Stomach smooth muscle (tissue), 2 donors: Measurements from ENCODE around the gene PPP4R3B.
"Not testable (repeated sequence)": the region's sequence is repeated elsewhere in the genome, so short reads cannot be mapped to it uniquely, and the experiment has no call there.

Experiments used
- H3K27ac ChIP-seq: one replicate; pipeline ENCODE4 v1.7.0; 2013; ENCODE audit warnings: mild to moderate bottlenecking, low read length, inconsistent platforms
- H3K27me3 ChIP-seq, 2 donors: one replicate each; pipeline ENCODE4 v1.7.0; 2013; ENCODE audit warnings: low read length in 2 of 2; ENCODE audit not compliant: insufficient read depth in 2 of 2, control insufficient read depth in 1 of 2
- H3K36me3 ChIP-seq, 2 donors: one replicate each; pipeline ENCODE4 v1.7.0; 2013; ENCODE audit warnings: low read length in 2 of 2; ENCODE audit not compliant: control insufficient read depth in 2 of 2, insufficient read depth in 2 of 2
- H3K4me1 ChIP-seq: one replicate; pipeline ENCODE4 v1.7.0; 2013; ENCODE audit warnings: low read length; ENCODE audit not compliant: control insufficient read depth, insufficient read depth
- H3K4me3 ChIP-seq, 2 donors: one replicate each; pipeline ENCODE4 v1.7.0; 2013; ENCODE audit warnings: low read length in 2 of 2
- H3K9ac ChIP-seq, 2 donors: one replicate each; pipeline ENCODE4 v1.7.0; 2013; ENCODE audit warnings: low read length in 2 of 2, mild to moderate bottlenecking in 1 of 2
- H3K9me3 ChIP-seq, 2 donors: one replicate each; pipeline ENCODE4 v1.7.0; 2013; ENCODE audit warnings: low read length in 2 of 2; ENCODE audit not compliant: control insufficient read depth in 2 of 2
- donor health status: healthy.
- donor health status: Pancreatic carcinoma.

Gene PPP4R3B

DNA sequence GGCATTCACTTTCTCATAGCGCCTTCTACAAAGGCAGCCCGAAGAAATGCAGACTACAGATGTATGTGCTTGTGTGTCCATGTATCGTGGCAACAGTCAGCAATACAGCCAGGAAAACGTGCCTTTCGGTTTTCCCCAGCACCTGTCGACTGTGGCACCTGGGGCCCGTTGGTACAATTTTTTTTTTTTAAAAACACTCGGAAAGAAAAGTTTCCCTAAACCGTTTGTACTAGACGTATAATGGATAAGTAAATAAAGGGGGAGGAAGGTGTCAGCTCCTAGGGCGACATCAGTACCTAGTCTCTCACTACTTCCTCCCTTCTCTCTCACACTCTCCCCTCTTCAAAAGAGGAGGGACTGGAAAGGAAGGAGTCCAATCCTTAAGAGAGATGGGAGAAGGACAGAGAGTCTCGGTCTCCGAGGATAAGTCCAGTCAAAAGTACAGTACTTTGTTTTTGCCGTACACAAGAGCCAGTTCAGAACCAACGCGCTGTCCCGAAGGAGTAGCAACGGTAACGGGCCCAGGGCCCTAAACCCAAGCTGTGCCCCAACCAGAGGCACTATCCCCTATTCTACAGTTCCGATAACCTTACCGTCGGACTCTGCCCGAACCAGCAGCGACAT, 759 bp downstream of the PPP4R3B start:
- peaks cover 7% of the 10 kb centered on the region in 2 donors for H3K36me3 ChIP-seq
- peak overlapping the region; percentile 98 for H3K27ac ChIP-seq
- H3K9ac ChIP-seq: peak overlapping the region; percentile 94 to 100
- no peaks in the 10 kb centered on the region for H3K9me3 ChIP-seq
- H3K4me3 ChIP-seq: peak overlapping the region; percentile 94 to 100
- H3K4me1 ChIP-seq: peaks cover 13% of the 10 kb centered on the region
- no peaks in the 10 kb centered on the region for H3K27me3 ChIP-seq

DNA sequence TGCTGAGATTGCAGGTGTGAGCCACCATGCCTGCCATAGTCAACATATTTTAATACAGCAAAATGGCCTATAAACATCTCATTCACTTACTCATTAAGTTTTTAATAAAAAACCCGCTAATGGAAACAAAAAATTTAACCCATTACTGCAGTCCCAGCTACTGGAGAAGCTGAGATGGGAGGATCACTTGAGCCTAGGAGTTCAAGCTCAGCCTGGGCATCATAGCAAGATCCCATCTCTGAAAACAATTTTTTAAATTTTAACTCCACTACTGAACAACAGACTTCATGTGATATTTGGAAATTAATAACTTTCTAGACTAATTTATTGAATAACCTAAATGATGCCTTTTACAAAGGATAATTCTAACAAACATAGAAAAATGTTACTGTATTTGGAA, 5.4 kb downstream of the PPP4R3B start:
- H3K9ac ChIP-seq: no peak overlapping the region
- no peaks in the 10 kb centered on the region for H3K9me3 ChIP-seq
- H3K27ac ChIP-seq: no peak overlapping the region
- H3K4me3 ChIP-seq: no peak overlapping the region
- peaks cover 10 to 13% of the 10 kb centered on the region in 2 donors for H3K36me3 ChIP-seq
- no peaks in the 10 kb centered on the region for H3K4me1 ChIP-seq
- no peaks in the 10 kb centered on the region for H3K27me3 ChIP-seq

DNA sequence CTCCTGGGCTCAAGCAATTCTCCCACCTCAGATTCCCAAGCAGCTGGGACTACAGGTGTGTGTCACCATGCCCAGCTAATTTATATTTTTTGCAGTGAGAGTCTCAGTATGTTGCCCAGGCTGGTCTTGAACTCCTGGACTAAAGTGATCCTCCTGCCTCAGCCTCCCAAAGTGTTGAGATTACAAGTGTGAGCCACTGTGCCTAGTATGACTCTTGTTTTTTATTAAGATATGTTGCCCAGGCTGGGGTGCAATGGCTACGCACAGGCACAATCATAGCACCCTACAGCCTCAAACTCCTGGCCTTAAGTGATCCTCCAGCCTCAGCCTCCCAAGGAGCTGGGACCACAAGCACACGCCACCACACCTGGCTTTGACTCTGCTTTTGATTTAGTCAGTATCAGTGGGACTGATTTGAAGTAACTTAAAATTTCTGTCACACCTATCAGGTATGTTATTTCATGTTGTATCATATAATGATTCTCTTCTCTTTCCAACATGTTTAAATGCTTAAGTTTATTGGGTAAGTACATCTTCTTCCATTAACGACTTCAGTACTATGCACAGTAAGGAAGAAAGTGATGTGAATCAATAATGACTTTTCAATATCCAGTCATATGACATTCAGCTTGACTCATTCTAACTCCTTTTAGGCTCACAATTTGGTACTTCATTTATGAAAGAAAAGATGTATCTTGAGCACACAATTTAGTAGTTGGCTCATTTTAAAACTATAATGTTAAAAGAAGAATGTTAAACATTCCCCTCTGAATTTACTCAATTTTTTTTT, 6.3 kb downstream of the PPP4R3B start:
- no peak overlapping the region for H3K27ac ChIP-seq
- H3K9me3 ChIP-seq: no peaks in the 10 kb centered on the region
- no peaks in the 10 kb centered on the region for H3K4me1 ChIP-seq
- H3K4me3 ChIP-seq: no peak overlapping the region
- H3K27me3 ChIP-seq: no peaks in the 10 kb centered on the region
- H3K36me3 ChIP-seq: peaks cover 8 to 13% of the 10 kb centered on the region in 2 donors
- H3K9ac ChIP-seq: no peak overlapping the region

DNA sequence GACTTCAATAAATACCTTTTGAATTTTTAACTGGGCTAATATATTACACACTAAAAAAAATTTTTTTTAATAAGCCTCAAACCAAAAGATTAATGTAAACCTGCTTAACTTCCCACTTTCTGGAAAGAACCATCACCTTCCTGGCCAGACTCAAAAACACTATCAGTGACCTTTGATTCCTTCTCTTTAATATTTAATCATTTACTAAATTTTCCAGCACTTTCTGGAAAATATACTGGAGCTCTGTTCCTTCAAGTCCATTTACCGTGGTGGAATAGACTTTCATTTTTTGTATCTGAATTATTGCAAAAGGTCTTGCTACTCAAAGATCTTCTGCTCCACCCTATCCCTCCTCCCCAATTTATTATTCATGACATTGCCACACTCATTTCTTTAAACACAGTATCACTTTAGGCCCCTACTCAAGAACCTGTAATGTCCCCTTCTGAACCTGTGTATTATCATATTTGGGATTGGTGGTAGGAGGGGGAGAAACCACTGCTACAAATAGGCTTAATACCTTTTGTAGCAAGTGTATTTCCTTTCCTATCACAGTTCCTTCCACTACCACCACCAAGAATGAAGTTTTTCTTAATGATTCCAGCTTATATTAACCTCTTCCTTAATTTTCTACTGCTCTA, 7.4 kb downstream of the PPP4R3B start:
- H3K9me3 ChIP-seq: no peaks in the 10 kb centered on the region
- H3K9ac ChIP-seq: no peak overlapping the region
- H3K27me3 ChIP-seq: no peaks in the 10 kb centered on the region
- H3K27ac ChIP-seq: no peak overlapping the region
- H3K4me3 ChIP-seq: no peak overlapping the region
- H3K4me1 ChIP-seq: no peaks in the 10 kb centered on the region
- H3K36me3 ChIP-seq: peaks cover 8 to 13% of the 10 kb centered on the region in 2 donors

DNA sequence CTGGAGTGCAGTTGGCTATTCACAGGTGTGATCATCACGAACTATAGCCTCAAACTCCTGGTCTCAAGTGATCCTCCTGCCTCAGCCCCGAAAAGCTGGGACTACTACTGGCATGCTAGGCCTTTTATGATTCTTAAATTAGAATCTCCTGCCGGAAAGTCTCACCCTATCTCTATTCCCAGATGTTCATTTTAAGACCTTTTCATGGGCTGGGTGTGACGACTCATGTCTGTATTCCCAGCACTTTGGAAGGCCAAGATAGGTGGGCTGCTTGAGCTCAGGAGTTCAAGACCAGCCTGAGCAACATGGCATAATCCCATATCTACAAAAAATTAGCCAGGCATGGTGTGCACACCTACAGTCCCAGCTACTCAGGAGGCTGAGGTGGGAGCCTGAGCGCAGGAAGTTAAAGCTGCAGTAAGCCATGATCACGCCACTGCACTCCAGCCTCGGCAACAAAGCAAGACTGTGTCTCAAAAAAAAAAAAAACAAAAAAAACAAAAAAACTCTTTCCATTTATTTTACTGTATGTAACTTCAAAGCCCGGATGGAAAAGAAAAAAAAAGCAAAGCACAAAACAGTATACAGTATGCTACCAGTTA, 8.1 kb downstream of the PPP4R3B start:
- H3K9me3 ChIP-seq: no peaks in the 10 kb centered on the region
- H3K4me3 ChIP-seq: no peak overlapping the region
- H3K36me3 ChIP-seq: peaks cover 8 to 10% of the 10 kb centered on the region in 2 donors
- peaks cover 5% of the 10 kb centered on the region for H3K4me1 ChIP-seq
- no peak overlapping the region for H3K9ac ChIP-seq
- no peak overlapping the region for H3K27ac ChIP-seq
- H3K27me3 ChIP-seq: no peaks in the 10 kb centered on the region

DNA sequence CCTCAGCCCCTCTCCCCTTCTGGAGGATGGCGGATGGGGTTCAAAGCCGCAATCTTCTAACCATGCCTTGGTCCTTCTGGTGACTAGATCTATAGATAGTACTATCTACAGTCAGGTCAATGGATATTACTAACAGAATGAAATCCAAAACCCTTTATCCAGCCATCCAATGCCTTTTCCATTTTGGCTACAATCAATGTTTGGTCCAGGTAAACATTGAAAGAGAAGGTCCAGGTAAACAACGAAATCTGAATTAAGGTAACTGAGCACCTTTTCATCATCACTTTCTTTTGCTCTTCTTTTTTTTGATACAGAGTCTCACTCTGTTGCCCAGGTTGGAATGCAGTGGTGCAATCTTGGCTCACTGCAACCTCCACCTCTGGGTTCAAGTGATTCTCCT, 9.7 kb downstream of the PPP4R3B start:
- peaks cover 5% of the 10 kb centered on the region for H3K4me1 ChIP-seq
- peaks cover 6 to 7% of the 10 kb centered on the region in 2 donors for H3K36me3 ChIP-seq
- H3K27ac ChIP-seq: no peak overlapping the region
- no peak overlapping the region for H3K9ac ChIP-seq
- no peaks in the 10 kb centered on the region for H3K9me3 ChIP-seq
- no peak overlapping the region for H3K4me3 ChIP-seq
- H3K27me3 ChIP-seq: no peaks in the 10 kb centered on the region

DNA sequence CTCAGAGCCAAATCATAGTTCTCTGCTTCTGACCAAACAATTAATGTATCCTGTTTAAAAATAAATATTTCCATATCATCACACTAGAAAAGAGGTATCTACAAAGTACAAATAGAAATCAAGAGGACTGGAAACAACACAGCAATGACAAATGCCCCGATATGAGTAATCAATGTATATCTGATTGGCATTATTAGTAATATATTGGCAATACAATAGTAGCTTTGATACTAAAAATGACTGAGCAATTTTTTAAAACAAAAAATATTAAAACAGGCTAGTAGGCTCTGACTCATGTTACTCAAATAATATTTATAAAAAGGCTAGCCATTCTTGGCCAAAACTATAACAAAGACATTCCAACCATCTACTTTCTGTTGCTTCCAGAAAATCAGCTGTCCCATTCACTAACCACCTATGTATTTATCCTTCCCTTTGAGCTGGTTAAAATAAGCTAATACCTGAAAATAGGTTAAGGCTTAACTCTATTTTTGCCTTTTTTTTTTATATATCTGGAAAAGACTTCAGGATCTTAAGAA, 13.3 kb downstream of the PPP4R3B start:
- Histone ChIP-seq H3K27ac (no peak overlapping the region), H3K4me1 (peaks cover 9% of the 10 kb centered on the region), H3K36me3 (peaks cover 0 to 5% of the 10 kb centered on the region in 2 donors), H3K9ac (no peak overlapping the region), H3K9me3 (no peaks in the 10 kb centered on the region), H3K4me3 (no peak overlapping the region), H3K27me3 (no peaks in the 10 kb centered on the region)

DNA sequence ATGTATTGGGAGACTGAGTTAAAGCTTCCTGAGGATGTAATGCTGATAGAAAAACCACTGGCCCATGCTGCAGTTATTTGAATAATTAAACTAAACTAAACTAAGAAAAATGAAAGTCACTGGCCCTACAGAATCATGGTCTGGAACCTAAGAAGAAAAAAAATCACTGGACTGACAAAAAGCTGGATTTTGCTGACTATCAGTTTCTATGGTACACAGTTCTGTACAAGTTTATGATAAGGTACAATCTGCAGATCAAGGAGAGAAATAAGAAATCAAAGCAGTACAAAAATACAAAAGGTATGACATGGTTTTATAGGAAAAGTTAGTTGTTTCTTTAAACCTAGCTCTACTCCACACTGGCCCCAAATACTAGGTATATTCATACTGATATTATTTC, 15.6 kb downstream of the PPP4R3B start:
- no peak overlapping the region for H3K4me3 ChIP-seq
- H3K4me1 ChIP-seq: peaks cover 9% of the 10 kb centered on the region
- H3K9ac ChIP-seq: no peak overlapping the region
- no peaks in the 10 kb centered on the region for H3K27me3 ChIP-seq
- H3K9me3 ChIP-seq: no peaks in the 10 kb centered on the region
- peaks cover 0 to 9% of the 10 kb centered on the region in 2 donors for H3K36me3 ChIP-seq
- no peak overlapping the region for H3K27ac ChIP-seq

DNA sequence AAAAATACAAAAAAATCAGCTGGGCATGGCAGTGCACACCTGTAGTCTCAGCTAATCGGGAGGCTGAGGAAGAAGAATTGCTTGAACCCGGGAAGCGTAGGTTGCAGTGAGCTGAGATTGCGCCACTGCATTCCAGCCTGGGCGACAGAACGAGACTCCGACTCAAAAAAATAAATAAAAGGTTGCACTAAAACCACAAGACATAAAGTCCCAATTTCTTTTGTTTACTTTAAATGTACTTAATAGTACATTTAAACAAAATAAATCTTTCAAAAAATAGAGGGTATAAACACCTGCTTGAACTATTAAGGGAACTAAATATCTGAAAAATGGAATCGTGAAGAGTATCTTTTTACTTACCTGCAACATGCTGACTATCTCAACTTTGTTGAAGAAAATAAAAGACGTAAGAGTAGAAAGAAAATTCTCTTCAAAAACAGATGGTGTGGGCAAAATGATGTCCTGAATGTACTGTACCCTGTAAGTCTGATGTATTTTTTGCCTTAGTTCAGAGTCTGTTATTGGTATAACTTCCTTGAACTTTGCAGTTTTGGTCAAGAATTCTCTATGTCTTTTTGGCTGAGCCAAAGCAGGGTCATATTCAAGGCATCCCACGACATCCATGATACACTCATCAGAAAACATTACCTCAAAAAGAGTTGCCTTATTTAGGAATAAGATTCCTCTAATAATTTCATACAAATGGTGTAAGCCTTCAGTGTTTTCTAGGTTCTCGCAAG, 19.2 kb downstream of the PPP4R3B start:
- Histone ChIP-seq H3K9ac (no peak overlapping the region), H3K36me3 (peaks cover 0 to 9% of the 10 kb centered on the region in 2 donors), H3K27ac (no peak overlapping the region), H3K9me3 (no peaks in the 10 kb centered on the region), H3K4me1 (peaks cover 4% of the 10 kb centered on the region), H3K4me3 (no peak overlapping the region), H3K27me3 (no peaks in the 10 kb centered on the region)

DNA sequence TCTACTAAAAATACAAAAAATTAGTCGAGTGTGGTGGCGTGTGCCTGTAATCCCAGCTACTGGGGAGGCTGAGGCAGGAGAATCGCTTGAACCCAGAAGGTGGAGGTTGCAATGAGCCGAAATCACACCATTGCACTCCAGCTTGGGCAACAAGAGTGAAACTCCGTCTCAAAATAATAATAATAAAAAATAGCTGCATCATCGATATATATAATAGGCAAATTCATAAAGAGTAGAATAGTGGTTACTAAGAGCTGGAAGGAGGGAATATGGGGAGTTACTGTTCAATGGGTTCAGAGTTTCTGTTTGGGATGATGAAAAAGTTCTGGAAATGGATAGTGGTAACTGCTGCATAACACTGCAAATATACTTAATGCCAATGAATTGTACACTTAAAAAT, 20.6 kb downstream of the PPP4R3B start:
- H3K27ac ChIP-seq, H3K9ac ChIP-seq, H3K27me3 ChIP-seq, H3K4me3 ChIP-seq, H3K4me1 ChIP-seq, H3K36me3 ChIP-seq, H3K9me3 ChIP-seq: not testable (repeated sequence)
